Hematopoietic multipotent progenitor cell treated with erythropoietin and hydrocortisone succinate and interleukin-3 and kit ligand, for 6 days (in vitro differentiated cells): Measurements from ENCODE around the gene OR2A12.
"Not testable (repeated sequence)": the region's sequence is repeated elsewhere in the genome, so short reads cannot be mapped to it uniquely, and the experiment has no call there.

Source experiments
- DNase-seq: peaks from one replicate; pipeline ENCODE4 v3.0.0-alpha.2; 2015

Gene OR2A12, protein sequence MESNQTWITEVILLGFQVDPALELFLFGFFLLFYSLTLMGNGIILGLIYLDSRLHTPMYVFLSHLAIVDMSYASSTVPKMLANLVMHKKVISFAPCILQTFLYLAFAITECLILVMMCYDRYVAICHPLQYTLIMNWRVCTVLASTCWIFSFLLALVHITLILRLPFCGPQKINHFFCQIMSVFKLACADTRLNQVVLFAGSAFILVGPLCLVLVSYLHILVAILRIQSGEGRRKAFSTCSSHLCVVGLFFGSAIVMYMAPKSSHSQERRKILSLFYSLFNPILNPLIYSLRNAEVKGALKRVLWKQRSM

DNA sequence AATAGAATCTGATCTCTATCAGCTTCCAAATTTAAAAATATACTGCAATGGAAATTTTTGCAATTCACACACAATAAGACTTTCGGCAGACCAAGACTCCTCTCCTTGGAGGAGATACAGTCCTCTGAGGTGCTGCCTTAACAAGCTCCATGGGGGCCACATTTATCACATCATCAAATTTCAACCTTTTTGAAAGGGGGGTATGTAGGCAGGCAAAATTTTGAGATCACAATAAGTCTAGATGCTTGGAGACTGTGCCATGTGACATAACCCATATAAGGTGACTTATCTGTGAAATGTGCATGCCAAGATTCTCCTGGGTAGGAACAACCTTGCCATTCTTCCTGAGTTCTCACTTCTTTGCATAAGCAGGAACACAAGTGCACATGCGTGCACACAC is at the start of gene OR2A12:
Gene OR2A12 (plus strand): TSS at position 301 of the 400 bp plus-strand sequence. CDS start 8,830 bp downstream, outside the sequence.
- DNase-seq = no peak

DNA sequence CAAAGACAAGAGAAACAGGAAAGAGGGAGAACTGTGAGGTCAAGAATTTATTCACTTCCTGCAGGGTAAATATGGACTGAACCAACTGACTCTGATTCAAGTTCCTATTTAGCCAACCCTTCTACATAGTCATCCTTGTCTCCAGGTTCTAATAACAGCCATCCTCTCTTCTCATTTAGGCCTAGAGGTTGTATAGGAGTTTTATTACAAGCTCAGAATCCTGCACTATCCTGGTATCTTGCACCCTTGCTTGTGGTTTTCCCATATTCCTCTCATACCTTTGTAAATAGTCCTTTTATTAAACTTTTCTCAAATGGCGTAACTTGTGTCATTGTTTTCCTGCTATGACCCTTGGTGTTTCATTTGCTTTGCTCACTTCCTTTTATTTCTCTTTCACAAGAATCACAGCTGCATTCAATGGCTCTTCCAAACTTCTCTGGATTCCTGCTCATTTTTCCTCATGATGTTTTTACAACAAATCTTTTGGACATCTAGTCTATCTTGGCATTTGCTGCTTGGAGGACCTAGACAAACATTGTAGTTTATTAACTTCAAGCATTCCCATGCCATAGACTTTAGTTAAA is 49.7 kb upstream of the OR2A12 start:
- no peak for DNase-seq

DNA sequence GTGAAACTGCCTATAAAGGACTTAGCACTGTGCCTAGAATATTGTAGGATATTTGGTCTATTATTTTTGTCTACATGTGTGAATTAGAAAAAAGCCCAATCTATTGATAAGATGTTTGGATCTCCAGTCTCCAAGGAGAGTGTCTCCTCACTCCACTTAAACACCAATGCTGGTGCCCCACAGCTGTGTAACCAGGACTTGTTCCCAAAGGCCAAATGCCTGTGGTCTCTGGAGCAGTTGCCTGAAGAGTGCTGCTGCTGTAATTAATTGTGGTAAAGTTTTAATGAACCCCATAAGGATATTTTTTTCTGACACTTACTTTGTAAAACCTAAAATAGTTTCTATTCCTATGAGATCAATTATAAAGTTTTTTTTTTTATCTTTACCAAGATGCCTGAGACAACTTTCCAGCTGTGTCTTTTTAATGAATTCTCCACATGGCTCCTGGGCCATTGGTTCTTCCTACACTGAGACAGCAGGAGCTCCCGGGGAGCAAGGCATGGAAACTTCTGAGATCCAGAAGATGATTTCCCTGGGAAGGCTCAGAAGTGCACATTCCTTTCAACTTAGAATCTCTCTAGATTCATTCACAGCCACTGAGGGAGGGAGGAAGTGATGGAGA is 48.6 kb upstream of the OR2A12 start:
- no peak for DNase-seq

GRCh38 chr7:144038887-144039286 is 47.2 kb upstream of the OR2A12 start:
- DNase-seq = no peak

DNA sequence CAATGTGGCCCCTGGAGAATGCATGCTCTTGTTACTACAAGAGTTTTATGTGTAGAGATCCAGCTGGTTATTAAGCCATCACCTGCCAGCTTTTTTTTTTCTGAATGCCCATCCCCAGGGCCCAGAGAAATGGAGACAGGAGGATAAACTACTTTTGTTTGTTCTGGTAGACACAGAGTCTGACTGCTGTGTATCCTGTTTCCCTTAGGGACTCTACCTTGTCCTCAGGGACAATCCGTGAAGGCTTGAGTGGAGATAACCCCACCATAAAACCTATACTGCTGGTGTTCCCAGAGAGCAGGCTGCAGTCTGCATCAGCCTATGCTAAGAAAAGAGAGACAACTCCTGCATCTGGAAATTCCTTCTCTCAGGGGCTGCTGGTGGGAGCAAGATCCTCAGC is 37.4 kb upstream of the OR2A12 start, which contains the start of gene OR2A5:
Gene OR2A5 (plus strand): TSS at position 301 of the 400 bp plus-strand sequence. CDS start 1,454 bp downstream, outside the sequence.
- no peak for DNase-seq

- no peak for DNase-seq
Measured at GRCh38 chr7:144049491-144049890, 36.6 kb upstream of the OR2A12 start.

DNA sequence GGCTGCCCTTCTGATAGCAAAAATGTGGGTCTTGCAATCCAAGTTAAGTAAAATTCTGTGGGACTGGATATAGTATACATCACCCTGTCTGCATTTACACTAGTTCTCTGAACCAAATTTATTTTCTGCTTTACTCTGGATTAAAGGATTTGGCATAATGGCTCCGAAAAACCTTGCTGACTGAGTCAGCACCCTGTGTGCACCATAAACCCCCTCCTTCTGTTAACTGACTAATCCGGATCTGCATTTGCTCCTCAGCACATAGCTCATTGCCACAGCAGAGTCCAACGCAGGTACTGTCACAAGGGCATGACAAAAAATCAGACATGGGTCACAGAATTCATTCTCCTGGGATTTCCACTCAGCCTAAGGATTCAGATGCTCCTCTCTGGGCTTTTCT is 36.0 kb upstream of the OR2A12 start:
- DNase-seq = no peak

GRCh38 chr7:144050884-144051283 is 35.2 kb upstream of the OR2A12 start:
- DNase-seq = not testable (repeated sequence)

GRCh38 chr7:144057954-144058353 is 28.1 kb upstream of the OR2A12 start:
- no peak for DNase-seq

DNA sequence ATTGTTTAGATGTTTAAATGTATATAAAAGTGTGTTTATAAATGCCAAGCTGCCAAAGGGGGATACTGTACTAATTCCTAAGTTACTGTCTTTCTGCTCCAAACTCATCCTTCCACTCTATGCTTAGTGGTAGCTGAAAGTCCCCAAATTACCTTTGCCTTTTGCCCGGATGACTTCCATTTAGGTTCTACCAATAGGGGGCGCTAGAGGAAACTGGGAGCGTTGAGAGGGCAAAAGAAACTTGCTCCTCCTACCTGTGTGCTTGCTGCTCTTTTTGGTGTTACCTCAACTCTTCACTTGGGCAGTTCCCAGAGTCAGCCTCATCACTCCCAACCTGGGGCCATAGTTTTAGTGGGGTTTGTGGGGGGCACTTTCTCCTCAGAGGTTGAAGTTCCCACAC is 22.4 kb upstream of the OR2A12 start:
- DNase-seq = peak; percentile 13

GRCh38 chr7:144069511-144069910 is 16.6 kb upstream of the OR2A12 start, which contains the start of gene OR2A25:
Gene OR2A25, plus strand, starts transcription at chr7:144069811. Its CDS starts 4,409 bp downstream, at chr7:144074220.
- DNase-seq = no peak

GRCh38 chr7:144069953-144070352 is 16.1 kb upstream of the OR2A12 start:
- DNase-seq = no peak

- no peak for DNase-seq
Measured at GRCh38 chr7:144074374-144074773, 11.7 kb upstream of the OR2A12 start.

- no peak for DNase-seq
Measured at GRCh38 chr7:144086730-144087129, 652 bp downstream of the OR2A12 start.

DNA sequence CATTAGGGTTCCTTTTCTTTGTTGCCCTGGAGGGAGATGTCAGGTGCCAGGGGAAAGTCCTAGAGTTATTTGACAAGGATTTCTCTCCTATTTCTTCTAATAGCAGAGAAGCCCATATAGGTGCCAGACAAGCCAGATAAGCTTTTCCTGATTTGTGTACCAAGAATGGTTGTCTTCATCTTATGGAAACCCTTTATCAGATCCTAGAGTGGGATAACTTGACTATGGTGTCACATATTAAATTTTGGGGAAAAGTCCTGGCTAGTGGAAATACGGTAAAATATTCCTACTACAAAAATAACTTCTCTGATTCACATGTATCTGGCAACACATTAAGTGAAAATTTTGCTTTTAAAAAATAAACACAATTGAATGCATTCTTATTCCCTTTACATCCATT is 1.2 kb downstream of the OR2A12 start:
- no peak for DNase-seq

- no peak for DNase-seq
Measured at GRCh38 chr7:144090667-144091066, 4.6 kb downstream of the OR2A12 start.

DNA sequence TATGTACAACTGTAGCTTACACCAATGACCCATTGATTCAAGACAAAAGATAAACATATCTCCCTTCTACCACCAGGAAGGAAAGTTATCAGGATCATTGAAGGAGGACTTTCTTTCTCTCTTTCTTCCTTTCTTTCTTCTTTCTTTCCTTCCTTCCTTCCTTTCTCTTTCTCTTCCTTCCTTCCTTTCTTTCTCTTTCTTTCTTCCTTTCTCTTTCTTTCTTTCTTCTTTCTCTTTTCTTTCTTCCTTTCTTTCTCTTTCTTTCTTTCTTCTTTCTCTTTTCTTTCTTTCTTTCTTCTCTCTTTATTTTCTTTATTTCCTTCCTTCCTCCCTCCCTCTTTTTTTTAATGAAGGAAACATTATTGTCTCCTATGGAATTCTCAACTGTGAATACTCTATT is 12.7 kb downstream of the OR2A12 start:
- no peak for DNase-seq

DNA sequence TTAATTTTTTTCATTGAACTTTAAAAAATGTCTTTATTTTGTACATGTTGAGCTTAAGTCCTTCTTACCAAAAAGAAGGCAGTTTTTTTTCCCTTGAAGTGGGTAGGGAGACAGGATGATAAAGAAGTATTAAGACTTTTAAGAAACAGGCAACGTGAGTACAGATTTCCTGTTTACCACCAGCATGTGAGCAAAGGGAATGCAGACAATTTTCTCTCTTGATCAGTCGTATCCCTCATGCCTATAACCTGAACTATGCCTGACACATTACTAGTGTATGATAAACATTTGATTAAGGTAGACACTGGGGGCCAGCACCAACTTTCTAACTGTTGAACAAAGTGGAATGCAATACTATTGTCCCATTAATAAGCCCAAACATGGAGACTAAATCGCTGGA is 14.5 kb downstream of the OR2A12 start:
- DNase-seq = no peak

GRCh38 chr7:144102041-144102440 is 16.0 kb downstream of the OR2A12 start:
- no peak for DNase-seq

DNA sequence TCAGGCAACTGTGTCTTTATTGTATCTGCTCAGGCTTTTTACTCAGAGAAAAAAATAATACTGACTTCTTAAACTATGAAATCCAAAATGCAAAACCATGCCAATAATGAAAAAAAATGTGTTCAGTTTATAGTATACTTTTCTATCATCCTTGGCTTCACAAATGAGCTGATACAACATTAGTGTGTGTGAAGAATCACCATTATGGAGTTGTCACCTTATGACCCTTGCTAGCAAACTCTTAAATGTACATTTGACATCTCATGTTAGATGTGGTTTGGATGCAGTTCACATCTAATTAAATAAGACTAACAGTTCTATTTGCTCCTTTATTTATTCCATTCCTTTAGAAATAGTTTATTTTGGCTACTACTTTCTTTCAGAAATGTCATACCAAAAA is 19.1 kb downstream of the OR2A12 start:
- DNase-seq = no peak

DNA sequence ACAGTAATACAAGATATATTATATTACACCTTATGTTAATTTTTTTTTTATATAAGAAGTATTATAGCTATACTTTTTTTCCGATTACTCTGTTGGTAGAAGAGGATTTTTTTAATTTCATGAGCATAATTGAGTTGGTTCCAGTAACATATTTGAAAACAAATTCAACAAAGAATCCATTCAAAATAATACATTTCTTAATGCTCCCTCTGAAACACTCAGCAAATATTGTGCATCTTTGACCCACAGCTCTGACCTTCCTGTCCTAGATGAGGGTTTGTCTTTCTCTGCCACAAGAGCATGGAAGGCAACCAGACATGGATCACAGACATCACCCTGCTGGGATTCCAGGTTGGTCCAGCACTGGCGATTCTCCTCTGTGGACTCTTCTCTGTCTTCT is 23.2 kb downstream of the OR2A12 start, which contains the start of gene OR2A2:
Gene OR2A2 (plus strand): TSS at position 301 of the 400 bp plus-strand sequence. CDS start 0 bp downstream, at position 301.
- no peak for DNase-seq

- DNase-seq = no peak
Measured at GRCh38 chr7:144110272-144110671, 24.2 kb downstream of the OR2A12 start.

- no peak for DNase-seq
Measured at GRCh38 chr7:144113651-144114050, 27.6 kb downstream of the OR2A12 start.

GRCh38 chr7:144118341-144118740 is 32.3 kb downstream of the OR2A12 start:
- DNase-seq = no peak
